ENCODE measurements around the gene FLVCR1.

DNA sequence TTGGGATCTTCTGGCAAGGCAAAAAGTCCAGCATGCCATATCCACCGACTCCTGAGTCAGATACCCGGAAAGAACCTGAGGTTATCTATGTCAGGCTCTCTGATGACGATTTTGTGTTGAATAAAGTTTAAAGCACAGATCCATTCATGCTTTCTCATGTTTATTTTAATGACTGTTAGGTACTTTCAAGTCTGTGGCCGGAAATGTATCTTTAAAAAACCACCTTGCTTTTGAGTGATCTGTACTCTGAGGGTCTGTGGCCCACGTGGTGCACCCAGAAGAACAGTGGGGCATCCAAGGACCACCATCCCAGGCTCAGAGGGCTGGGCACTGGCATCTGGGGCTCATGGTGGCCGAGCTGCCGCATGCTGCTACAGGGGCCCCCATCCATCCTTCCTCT lies 62.2 kb downstream of the FLVCR1 start:
- TF ChIP-seq, protein P1, sequence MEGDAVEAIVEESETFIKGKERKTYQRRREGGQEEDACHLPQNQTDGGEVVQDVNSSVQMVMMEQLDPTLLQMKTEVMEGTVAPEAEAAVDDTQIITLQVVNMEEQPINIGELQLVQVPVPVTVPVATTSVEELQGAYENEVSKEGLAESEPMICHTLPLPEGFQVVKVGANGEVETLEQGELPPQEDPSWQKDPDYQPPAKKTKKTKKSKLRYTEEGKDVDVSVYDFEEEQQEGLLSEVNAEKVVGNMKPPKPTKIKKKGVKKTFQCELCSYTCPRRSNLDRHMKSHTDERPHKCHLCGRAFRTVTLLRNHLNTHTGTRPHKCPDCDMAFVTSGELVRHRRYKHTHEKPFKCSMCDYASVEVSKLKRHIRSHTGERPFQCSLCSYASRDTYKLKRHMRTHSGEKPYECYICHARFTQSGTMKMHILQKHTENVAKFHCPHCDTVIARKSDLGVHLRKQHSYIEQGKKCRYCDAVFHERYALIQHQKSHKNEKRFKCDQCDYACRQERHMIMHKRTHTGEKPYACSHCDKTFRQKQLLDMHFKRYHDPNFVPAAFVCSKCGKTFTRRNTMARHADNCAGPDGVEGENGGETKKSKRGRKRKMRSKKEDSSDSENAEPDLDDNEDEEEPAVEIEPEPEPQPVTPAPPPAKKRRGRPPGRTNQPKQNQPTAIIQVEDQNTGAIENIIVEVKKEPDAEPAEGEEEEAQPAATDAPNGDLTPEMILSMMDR (IDR thresholded peaks at IDR 0.05), result no peak
- no peak for TF ChIP-seq POLR2A (IDR thresholded peaks at IDR 0.05)

Measured in thyroid gland (tissue), 4 donors.